Measurements from ENCODE around the gene BIRC7.
A peak's percentile ranks its signal among the peaks of the same experiment; 100 is the strongest.

BIRC7 gene

DNA sequence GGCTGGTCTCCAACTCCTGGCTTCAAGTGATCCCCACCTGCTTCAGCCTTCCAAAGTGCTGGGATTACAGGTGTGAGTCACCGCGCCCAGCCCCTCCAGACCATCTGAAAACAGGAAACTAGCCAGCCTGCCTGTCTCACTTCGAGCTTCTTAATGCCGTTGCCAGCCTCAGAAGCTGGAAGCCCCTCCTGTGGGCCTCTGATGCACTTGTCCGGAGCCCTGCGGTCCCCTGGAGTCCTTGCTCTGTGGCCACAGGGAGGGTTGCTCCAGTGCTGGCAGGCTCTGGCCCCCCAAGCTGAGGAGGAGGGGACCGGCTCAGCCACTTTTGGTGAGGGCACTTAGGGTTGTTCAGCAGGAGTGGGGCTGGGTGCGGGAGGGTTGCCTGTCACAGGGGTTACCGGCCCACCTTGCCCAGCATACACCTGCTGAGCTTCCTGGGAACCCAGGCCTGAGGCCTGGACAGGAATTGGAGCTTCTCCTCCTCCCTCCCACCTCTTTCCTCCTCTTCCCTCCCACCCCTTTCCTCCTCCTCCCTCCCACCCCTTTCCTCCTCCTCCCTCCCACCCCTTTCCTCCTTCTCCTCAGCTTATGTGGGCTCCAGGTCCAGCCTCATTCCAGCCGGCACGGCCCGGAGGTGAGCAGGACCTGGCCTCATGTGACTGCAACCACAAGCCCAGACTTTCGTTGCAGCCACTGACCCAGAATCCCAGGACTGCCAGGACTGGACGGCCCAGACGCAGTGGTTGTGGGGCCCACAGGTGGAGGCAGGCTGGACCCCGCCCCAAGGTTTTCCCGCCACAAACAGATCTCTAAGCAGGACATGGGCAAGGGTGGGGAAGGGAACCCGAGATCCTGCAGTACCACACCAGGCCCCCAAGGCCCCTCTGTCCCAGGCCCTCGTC is 9.4 kb upstream of the BIRC7 start:
- FAIRE-seq: no peak

DNA sequence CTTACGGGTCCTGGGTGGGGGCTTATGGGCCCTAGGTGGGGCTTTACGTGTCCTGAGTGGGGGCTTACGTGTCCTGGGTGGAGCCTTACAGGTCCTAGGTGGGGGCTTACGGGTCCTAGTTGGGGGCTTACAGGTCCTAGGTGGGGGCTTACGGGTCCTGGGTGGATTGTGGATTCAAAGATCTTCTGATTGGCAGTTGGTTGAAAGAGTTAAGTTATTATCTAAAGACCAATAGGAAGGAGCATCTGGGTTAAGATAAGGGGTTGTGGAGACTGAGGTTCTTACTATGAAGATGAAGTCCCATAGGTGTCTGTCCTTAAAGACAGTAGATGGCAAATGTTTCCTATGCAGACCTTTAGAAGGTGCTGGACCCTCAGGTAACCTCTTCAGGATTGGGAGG is 8.4 kb upstream of the BIRC7 start:
- no peak for FAIRE-seq

DNA sequence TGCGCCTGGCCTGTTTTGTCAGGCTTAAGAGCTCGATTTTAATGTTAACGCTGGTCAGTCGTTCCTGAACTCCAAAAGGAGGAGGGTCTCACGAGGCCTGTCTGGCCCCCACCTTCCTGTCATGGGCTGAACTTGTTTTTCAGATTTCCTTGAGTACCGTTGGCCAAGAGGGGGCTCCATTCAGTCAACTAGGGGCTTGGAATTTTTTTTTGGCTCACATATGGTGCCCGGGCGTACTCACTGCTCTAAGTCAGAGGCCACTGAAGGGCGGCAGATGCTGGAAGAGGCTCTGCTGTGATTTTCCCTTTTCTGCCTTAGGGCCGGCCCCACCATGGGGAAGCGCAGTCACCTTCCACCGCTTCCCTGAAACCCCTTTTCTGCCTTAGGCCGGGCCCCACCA is 6.9 kb upstream of the BIRC7 start:
- no peak for FAIRE-seq

DNA sequence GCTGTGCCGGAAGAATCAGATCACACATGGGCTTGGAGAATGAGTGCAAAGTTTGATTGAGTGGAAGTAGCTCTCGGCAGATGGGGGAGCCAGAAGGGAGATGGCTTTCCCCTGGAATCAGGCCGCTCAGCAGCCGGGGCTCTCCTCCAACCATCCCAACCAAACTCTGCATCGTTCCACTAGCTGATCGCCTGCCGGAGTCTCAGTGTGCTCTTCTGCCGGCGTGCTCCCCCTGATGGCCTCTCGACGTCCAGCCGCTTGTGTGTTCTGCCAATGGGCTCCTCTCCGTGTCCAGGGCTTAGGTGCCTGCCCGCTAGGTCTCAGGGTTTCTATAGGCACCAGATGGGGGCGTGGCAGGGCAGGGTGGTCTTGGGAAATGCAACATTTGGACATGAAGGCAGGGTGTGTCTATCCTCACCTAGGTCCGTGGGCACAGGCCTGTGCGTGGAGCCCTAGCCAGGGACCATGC is 4.9 kb upstream of the BIRC7 start:
- FAIRE-seq: peak; percentile 74

DNA sequence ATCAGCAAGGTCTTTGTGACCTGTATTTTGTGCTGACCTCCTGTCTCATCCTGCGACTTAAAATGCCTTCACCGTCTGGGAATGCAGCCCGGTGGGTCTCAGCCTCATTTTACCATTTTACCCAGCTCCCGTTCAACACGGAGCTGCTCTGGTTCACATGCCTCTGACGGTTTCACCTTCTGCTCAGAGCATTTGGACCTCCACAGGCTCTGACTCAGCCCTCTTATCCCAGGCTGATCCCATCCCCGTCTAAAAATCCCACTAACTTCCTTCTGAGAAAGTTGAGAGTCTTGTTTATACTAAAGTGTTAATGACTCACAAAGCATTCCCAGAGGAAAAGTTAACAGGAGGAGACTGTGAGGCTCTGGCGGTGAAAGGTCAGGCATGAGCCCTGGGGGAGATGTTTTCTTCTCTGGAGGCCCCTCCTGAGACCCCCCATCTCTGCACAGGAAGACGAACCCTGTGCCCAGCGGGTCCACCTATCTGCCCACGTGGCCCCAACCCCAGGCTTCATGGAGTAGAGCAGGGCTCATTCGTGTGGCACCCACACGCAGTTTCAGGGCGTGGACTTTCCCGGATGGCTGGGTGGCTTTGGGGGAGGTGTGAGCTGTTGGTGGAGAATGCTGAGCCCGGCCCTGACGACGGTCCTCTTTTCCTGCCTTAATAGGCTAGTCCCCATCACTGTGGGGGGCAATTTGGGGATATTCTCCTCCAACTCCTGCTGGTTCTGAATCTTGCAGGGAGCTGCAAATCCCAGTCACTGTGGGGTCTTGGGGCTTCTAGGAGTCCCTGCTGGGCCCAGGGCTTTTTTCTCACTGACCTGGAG is 3.3 kb upstream of the BIRC7 start:
- FAIRE-seq: peak; percentile 99

DNA sequence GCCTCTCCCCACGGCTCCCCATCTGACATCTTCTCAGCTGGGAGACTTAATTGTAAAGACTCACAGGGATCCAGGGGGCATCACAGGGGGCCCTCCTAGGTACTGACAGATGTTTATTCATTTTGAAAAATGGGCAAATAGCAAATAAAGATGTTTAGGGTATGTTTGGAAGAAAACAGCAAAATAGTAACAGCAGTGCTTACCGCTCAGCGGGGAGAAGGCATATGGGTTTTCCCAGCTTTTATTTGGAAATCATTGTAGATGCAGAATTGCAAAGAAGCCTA is 2.7 kb upstream of the BIRC7 start:
- no peak for FAIRE-seq

DNA sequence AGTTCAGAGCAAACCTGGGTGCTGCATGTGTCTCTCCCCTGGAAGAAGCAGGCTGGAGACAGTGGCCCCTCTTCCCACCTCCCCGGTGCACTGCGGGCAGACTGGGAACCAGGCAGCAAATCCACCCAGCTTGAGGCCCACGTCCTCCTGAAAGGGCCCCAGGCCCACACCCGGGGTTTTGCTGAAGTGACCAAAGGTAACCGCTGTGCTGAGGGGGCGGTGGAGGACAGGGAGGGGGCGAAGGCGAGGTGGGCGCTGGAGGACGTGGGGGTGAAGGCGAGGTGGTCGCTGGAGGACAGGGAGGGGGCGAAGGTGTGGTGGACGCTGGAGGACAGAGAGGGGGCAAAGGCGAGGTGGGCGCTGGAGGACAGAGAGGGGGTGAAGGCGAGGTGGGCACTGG is 1.8 kb upstream of the BIRC7 start:
- FAIRE-seq: no peak

DNA sequence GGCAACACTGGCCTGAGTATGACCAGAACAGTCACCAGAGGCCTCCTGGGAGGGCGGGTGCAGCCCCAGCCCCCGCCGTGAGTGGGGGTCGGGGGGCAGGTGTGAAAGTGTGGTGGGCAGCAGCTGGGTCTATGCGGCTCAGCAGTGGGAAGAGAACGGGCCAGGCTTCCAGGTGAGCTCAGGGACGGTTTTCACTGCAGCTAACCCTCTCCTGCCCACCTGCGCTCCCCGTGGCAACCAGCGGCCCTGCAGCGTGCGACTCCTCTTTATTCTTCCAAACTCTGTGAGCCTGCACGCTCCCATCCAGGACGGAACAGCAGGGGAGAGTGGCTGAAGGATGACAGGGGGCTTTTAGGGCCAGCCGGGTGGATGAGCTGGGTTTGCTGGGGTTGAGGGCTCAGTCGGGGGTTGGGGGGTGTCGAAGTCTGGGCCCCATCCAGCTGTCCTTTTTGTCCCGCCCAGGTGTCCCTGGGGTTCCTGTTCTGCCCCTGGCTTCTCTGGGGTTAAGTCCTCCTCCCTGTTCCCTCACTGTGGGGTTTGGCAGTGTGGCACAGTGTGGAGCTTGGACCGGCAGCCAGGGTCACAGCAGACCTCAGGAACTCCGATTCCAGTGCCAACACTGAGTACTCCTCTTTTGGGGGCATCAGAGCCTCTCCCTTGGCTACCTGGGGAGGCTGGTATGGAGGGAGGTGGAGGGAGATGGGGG is 859 bp upstream of the BIRC7 start:
- FAIRE-seq: peak; percentile 8

DNA sequence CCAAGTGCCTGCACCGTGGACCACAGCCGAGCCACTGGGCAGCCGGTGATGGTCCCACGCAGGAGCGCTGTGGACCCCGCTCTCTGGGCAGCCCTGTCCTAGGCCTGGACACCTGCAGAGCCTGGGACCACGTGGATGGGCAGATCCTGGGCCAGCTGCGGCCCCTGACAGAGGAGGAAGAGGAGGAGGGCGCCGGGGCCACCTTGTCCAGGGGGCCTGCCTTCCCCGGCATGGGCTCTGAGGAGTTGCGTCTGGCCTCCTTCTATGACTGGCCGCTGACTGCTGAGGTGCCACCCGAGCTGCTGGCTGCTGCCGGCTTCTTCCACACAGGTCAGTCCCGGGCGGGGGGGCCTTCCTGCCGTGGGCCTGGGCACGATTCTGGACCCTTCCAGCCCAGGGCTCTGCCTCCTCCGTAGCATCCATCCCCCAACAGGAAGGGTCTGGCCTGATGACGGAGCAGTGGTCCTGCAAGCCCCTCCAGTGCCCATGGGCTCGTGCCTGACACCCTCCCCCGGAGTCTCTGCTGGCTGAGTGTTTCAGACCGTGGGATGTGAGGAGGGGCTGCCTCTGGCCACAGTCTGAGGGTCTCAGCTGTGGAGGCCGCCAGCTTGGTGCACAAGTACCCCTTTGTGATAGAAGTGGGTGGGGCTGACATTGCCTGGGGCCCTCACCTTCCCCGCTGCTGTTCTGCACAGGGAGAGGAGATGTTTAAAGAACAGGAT is 572 bp downstream of the BIRC7 start:
- no peak for FAIRE-seq

DNA sequence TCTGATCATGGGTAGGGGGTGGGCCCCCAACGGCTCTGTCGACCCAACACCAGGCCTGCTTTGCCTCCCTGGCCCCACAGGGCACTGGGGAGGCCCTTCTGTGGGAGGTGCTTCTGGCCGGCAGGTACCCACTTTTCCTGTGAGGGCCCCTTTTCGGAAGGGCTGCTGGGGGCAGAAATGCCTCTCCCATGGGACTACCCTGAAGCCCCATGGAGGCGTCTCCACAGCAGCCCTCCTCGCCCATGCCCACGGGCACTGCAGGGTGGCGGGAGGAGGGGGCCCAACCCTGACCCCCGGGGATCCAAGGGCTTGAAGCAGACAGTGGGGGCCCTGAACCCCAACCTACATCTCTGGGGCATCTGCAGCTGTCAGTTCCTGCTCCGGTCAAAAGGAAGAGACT is 2.3 kb downstream of the BIRC7 start:
- no peak for FAIRE-seq

DNA sequence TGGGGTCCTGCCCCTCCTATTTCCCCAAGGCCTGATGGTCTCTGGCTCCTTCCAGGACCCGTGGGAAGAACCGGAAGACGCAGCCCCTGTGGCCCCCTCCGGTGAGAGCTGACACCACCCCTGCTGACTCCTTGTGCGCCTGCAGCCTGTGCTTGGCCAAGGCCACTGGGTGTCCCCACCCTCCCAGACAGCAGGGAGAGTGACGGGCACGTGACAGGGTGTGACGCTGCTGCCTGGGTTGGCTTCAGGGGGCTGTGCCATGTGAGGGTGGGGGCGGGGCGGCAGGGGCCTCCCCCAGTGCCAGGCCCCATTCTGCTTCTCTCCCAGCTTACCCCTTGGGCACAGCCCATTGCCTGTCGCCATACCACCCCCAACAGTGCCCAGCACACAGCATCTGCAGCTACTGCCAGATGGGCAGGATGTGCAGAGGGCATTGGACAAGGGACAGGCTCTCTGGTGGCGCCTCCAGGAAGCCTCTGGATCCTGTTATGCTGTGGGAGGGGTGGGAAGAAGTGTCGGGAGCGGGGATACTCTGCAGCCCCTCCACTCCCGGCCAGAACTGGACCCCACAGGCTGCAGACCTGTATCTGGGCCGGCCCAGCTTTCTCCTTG is 2.9 kb downstream of the BIRC7 start:
- no peak for FAIRE-seq

DNA sequence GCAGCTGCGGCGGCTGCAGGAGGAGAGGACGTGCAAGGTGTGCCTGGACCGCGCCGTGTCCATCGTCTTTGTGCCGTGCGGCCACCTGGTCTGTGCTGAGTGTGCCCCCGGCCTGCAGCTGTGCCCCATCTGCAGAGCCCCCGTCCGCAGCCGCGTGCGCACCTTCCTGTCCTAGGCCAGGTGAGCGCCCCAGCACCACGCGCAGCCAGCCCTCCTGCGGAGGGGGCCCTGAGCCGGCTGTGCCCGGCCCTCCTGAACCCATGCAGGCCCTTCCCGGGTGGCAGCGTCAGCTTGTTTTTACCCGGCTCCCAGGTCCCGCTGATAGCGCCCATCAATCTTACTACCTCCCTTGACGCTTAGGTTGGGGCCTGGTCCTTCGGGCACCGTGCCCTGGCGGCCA is 3.7 kb downstream of the BIRC7 start:
- no peak for FAIRE-seq

DNA sequence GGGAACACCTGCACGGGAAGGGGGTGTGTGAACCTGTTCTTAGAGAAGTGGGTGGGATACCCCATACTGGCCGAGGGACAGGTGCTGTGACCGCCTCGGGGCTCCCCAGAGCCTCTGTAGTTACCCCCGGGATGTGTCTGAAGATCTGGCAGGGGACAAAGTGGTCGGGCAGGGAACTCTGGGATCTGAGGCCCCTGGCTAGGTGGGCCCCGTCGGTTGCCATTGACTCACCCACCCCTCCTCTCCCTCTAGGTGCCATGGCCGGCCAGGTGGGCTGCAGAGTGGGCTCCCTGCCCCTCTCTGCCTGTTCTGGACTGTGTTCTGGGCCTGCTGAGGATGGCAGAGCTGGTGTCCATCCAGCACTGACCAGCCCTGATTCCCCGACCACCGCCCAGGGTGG is 4.3 kb downstream of the BIRC7 start:
- FAIRE-seq: no peak

DNA sequence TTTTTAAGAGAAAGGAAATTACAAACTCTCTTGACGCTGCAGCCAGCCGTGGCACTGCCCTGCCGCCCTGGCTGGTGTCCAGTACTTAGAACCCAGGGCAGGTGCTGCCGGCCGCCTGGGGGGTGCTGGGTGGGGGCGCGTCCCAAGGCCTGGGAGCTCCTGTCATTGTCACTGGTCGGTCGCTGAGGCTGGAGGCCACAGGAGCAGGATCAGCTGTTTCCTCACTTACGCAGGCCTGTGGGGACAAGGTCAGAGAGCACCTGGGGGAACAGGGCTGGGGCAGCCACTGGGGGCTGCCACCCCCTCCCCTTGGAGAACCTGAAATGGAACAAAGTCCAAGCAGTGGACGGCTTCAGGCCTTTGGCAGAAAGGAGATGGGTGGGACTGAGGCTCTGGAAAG is 5.6 kb downstream of the BIRC7 start:
- FAIRE-seq: no peak

DNA sequence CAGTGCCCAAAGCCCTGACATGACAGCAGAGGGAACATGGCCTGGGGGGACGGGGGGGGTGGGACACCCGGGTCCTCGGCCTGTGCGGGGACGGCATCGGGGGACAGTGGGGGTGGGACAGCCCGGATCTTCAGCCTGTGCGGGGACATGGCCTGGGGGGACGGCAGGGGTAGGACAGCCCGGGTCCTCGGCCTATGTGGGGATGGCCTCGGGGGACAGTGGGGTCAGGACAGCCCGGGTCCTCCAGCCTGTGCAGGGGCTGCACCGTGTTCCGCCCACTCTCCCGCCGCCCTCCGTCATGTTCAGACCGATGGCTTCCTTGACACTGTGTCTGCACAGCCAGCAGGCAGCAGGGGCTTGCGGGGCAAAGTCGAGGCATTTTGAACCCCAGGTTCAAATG is 7.0 kb downstream of the BIRC7 start:
- FAIRE-seq: no peak

DNA sequence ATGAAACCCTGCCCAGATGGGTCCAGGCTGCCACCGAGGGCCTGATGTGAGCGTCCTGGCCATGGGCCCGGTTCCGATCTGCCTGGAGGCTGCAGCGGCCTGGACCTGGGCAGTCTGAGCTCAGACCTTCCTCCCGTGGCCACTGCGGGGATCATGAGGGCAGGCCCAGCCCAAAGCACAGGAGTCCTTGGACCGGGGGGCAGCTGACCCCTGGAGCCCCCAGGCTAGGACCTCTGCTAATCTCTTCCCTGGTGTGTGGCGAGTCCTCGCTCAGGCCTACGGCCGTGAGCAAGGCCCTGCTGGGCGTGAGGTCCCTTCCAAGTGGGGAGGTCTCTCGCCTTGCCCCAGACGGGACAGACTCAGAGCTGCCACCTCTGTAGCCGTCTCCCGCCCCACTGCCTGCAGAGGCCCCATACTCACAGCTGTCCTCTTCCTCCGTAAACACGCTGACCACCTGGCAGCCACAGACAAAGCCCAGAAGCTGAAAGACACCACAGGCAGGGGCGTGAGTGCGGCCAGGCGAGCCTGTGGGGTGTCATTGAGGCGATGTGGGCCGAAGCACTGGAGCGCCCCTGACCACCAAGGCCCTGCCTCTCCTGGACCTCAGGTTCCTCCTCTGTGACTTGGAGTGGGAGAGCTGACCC is 8.0 kb downstream of the BIRC7 start:
- no peak for FAIRE-seq

DNA sequence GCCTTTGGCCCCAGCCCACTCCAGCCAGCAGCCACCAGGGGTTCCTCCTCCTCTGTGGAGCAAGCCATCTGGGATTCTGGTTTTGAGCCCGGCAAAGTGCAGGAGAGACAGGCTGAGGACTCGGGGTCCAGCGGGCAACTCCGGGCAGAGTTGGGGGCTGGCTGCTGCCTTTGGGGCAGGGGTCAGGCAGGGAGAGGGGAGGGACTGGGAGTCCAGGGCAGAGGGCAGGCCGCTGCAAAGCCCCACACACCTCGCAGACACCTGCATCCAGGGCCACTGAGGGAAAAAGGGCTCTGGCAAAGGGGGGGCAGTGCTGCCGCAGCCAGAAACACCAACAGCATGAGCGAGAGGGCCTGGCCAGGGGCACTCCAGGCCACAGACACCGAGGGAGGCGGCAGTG is 8.8 kb downstream of the BIRC7 start:
- no peak for FAIRE-seq

DNA sequence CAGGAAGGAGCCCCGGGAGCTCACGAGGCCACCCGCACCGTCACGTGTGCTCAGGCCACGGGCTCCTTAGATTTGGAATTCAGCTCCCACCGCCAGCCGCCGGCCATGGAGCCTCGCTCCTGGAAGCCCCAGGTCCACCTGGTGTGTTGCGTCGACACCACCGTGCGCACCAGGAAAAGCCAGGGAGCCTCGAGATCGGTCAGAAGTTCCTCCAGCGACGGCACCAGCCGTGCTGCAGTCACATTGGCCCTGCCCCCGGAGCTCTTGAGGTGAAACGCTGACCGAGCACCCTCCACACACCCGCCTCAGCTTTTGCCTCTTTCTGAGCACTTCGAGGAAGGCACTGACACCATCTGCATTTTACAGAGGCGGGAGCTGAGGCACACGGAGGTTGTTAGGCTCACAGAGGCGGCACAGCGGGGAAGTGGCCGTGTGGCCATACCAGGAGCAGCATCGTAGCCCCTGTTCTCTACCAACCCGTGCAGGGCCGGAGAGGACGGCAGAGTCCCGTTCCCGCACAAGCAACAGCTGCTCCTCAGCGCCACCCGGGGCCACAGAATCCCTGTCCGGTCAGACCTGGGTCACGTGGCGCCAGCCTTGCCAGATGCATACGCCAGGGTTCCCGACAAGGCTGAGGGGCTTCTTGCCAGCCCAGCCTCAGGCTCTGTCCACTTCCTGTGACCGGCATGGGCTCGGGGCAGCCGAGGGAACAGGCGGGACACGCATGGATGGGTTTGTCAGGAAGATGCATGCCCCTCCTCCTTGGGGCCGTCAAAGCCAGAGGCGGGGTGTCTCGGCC is 11.0 kb downstream of the BIRC7 start:
- no peak for FAIRE-seq

DNA sequence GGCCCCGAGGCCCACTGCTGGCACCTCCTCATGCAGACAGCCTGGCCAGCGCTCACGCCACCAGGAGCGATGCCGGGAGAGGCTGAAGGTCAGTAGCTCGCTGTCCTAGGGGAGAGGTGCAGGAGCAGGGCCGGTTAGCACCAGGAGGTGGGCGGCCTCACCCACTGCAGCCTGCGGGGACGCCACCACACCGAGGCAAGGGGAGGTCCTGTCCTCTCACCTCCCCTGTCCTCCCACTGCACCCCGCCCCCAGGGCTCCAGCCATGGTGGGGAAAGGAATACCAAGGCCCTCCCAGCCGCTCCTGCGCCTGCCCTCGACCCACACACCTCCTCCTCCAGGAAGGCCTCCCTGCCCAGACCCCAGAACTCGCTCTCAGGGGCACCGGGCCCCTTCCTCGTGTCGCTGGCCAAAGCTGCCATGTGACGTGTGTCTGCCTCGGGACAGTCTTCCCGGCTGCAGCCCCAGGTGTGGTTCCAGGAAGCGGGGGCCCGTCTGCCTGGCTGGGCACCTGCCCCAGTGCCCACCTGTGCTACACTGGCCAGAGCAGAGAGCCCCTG is 12.0 kb downstream of the BIRC7 start:
- FAIRE-seq: no peak

DNA sequence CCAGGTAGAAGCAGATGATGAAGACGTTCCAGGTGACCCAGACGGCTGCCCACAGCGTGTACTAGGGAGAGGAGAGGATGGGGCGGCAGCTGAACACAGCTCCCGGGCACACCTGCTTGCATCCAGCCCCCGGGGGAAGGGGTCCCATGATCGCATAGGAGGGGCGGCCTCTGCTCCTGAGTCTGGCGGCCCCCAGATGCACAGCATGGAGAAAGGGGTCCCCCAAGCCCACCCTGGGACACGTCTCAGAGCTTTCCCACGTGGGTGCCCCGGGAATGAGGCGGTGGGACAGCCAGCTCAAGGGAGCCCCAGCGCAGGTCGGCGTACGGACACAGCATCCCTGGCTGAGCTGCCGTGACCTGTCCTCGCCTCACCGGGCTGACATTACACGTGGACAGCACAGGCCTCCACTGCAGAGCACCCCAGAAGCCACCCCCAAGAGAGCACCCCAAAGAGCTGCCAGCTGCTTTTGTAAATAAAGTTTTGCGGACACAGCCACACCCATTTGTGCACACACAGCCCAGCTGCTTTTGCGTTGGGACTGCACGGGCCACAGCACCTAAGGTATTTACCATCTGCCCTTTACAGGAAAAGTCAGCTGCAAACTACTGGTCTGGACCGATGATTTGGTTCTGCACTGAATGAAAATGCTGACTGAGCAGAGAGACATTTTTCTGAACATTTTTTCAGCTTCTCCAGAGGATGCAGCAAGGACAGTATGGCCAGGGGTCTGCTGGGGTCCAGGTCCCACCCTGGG is 13.3 kb downstream of the BIRC7 start:
- FAIRE-seq: no peak

Measured in G401.6 (cell line).